ENCODE measurements around the gene FILIP1L.

DNA sequence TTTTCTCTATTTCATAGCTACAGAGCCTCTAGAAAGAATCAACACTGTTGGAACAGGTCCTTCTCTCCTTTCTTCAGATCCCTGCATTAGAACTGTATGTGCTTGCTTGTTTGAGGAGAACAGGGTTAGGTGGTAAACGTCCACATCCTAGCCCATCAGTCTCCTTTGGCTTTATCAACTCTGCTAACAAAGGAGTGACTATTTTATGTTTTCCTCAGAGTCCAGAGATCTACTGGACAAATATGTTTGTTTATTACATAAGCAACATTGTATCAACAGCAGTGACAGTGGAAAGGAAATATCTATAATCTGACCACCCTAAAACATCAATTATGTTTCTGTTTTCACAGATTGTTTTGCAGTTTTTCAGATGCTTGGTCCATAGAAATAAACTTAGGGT is 257.0 kb downstream of the FILIP1L start:
- TF ChIP-seq, protein P1, sequence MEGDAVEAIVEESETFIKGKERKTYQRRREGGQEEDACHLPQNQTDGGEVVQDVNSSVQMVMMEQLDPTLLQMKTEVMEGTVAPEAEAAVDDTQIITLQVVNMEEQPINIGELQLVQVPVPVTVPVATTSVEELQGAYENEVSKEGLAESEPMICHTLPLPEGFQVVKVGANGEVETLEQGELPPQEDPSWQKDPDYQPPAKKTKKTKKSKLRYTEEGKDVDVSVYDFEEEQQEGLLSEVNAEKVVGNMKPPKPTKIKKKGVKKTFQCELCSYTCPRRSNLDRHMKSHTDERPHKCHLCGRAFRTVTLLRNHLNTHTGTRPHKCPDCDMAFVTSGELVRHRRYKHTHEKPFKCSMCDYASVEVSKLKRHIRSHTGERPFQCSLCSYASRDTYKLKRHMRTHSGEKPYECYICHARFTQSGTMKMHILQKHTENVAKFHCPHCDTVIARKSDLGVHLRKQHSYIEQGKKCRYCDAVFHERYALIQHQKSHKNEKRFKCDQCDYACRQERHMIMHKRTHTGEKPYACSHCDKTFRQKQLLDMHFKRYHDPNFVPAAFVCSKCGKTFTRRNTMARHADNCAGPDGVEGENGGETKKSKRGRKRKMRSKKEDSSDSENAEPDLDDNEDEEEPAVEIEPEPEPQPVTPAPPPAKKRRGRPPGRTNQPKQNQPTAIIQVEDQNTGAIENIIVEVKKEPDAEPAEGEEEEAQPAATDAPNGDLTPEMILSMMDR (IDR thresholded peaks at IDR 0.05): no peak
- no peak for TF ChIP-seq EZH2 (IDR thresholded peaks at IDR 0.05; ENCODE audit: borderline replicate concordance, insufficient read depth, low read depth, low read length, poor library complexity, severe bottlenecking)

Data from B cell (primary cell).